A549 (cell line): ENCODE results near the gene HPCAL1.

ENCODE experiments used
- RAD21 ChIP-seq, 2 experiments: fragments of >200 bp in 1 of 2; sonication (Bioruptor Twin) in 1 of 2; formaldehyde crosslinking in 1 of 2; IDR thresholded peaks in 1 of 2; conservative IDR thresholded peaks in 1 of 2; 2 replicates in 1 of 2; 3 replicates in 1 of 2; pipeline ENCODE4 v1.6.1; 2012 to 2018; ENCODE audit warnings: inconsistent platforms in 1 of 2
- TF ChIP-seq, protein P1 (sequence below): fragments of >200 bp; sonication (Bioruptor Twin); formaldehyde crosslinking; IDR thresholded peaks from 3 replicates; pipeline ENCODE4 v1.5.1; 2016

DNA sequence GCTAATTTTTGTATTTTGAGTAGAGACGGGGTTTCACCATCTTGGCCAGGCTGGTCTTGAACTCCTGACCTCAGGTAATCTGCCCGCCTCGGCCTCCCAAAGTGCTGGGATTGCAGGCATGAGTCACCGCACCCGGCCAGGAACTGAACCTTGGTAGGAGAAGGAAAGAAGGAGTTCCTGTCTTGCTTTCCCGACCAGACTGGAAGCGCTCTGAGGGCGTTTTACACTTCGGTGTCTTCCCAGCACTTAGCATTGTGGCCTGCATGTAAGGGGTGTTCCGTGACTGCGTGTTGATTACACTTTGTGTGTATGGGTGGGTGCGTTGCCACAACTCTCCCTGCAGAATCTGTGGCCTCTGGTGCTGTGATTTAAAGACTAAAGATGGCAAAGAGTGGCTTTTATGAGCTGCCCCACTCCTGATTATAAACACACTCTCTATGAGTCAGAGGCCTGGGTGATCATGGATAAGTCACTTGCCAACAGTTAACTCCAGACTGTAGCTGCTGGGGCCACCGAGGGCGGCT lies 99.4 kb downstream of the HPCAL1 start:
- no peak for TF ChIP-seq RAD21 (conservative IDR thresholded peaks at IDR 0.05 in 1 of 2, IDR thresholded peaks at IDR 0.05 in 1 of 2)
- TF ChIP-seq, protein P1, sequence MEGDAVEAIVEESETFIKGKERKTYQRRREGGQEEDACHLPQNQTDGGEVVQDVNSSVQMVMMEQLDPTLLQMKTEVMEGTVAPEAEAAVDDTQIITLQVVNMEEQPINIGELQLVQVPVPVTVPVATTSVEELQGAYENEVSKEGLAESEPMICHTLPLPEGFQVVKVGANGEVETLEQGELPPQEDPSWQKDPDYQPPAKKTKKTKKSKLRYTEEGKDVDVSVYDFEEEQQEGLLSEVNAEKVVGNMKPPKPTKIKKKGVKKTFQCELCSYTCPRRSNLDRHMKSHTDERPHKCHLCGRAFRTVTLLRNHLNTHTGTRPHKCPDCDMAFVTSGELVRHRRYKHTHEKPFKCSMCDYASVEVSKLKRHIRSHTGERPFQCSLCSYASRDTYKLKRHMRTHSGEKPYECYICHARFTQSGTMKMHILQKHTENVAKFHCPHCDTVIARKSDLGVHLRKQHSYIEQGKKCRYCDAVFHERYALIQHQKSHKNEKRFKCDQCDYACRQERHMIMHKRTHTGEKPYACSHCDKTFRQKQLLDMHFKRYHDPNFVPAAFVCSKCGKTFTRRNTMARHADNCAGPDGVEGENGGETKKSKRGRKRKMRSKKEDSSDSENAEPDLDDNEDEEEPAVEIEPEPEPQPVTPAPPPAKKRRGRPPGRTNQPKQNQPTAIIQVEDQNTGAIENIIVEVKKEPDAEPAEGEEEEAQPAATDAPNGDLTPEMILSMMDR: no peak
